Fibroblast of lung (primary cell): ENCODE data around the gene KLHL12. TPM values are rescaled to one million over a fixed set of nuclear protein-coding genes. Genes with fewer than 3 reads are reported as not detected.

Experiments used
- DNase-seq, 2 donors: peaks; one replicate each; pipeline versions ENCODE4 v3.0.0 to v3.0.0-alpha.2; 2010; ENCODE audit warnings: low read depth in 2 of 2
- H2AFZ ChIP-seq: 2 replicates; pipeline ENCODE4 v1.5.1; 2012; ENCODE audit warnings: low read length, control low read depth, inconsistent platforms
- H3K27ac ChIP-seq: 2 replicates; pipeline ENCODE4 v1.5.1; 2011; ENCODE audit warnings: low read length, control low read depth; ENCODE audit not compliant: insufficient read depth
- H3K27me3 ChIP-seq: 2 replicates; pipeline ENCODE4 v1.5.1; 2011; ENCODE audit warnings: mild to moderate bottlenecking, low read length; ENCODE audit not compliant: control insufficient read depth, insufficient read depth
- H3K36me3 ChIP-seq: 2 replicates; pipeline ENCODE4 v1.5.1; 2011; ENCODE audit warnings: low read length; ENCODE audit not compliant: control insufficient read depth, insufficient read depth
- H3K4me1 ChIP-seq: 2 replicates; pipeline ENCODE4 v1.5.1; 2011; ENCODE audit warnings: low read length; ENCODE audit not compliant: control insufficient read depth, insufficient read depth; ENCODE audit errors: extremely low read depth
- H3K4me2 ChIP-seq: 2 replicates; pipeline ENCODE4 v1.5.1; 2011; ENCODE audit warnings: low read length, control low read depth; ENCODE audit not compliant: insufficient read depth; ENCODE audit errors: extremely low read depth
- H3K4me3 ChIP-seq, 4 experiments: fragments of 200-600 bp in 1 of 4; sonication (generic) in 1 of 4; replicated peaks in 1 of 4; 2 replicates each; pipeline ENCODE4 v1.5.1; 2011 to 2016; ENCODE audit warnings: low read length in 4 of 4, low read depth in 3 of 4, mild to moderate bottlenecking in 3 of 4, control low read depth in 2 of 4, inconsistent platforms in 1 of 4, mixed read lengths in 1 of 4; ENCODE audit not compliant: insufficient read depth in 1 of 4; ENCODE audit errors: control extremely low read depth in 1 of 4
- H3K79me2 ChIP-seq: 2 replicates; pipeline ENCODE4 v1.5.1; 2012; ENCODE audit warnings: mild to moderate bottlenecking, low read length, inconsistent platforms; ENCODE audit not compliant: control insufficient read depth, insufficient read depth
- H3K9ac ChIP-seq: 2 replicates; pipeline ENCODE4 v1.5.1; 2011; ENCODE audit warnings: mild to moderate bottlenecking, low read length, control low read depth; ENCODE audit not compliant: insufficient read depth
- H3K9me3 ChIP-seq: 2 replicates; pipeline ENCODE4 v1.5.1; 2012; ENCODE audit warnings: low read depth, low read length; ENCODE audit not compliant: control insufficient read depth, insufficient read depth
- H4K20me1 ChIP-seq: 2 replicates; pipeline ENCODE4 v1.5.1; 2011; ENCODE audit warnings: low read length; ENCODE audit not compliant: control insufficient read depth, insufficient read depth; ENCODE audit errors: extremely low read depth
- EZH2 ChIP-seq: IDR thresholded peaks from 2 replicates; pipeline ENCODE4 v1.5.1; 2012; ENCODE audit warnings: low read length, control low read depth, mild to moderate bottlenecking; ENCODE audit errors: missing control alignments
- polyA plus RNA-seq, 2 donors: library from polyadenylated mRNA; depleted of rRNA in 1 of 2; stranded (reverse) in 1 of 2; unstranded in 1 of 2; fragments of >200 nt; gene quantifications; 2 replicates each; pipeline ENCODE4 v1.2.1, GENCODE V29; 2011 to 2012; ENCODE audit warnings: missing spikeins in 1 of 2
- total RNA-seq: library from RNA; depleted of rRNA; stranded (reverse); fragments of >200 nt; gene quantifications from 2 replicates; pipeline ENCODE4 v1.2.1, GENCODE V29; 2014
- TF ChIP-seq, protein P1 (sequence below), 2 donors: IDR thresholded peaks in 1 of 2; conservative IDR thresholded peaks in 1 of 2; 1 replicate in 1 of 2; 2 replicates in 1 of 2; pipeline ENCODE4 v1.5.1; 2011 to 2012; ENCODE audit warnings: low read length in 2 of 2, control low read depth in 1 of 2, inconsistent platforms in 1 of 2, low read depth in 1 of 2, mild to moderate bottlenecking in 1 of 2

Gene KLHL12
- total and polyA plus RNA-seq, 2 donors (not counting 1 experiment from before 2014, with no cell fraction given), result 46.3 to 55.5 TPM

- H2AFZ ChIP-seq, result no peak overlapping the region
- no peaks in the 10 kb centered on the region for H3K4me1 ChIP-seq
- DNase-seq, result no peak
- H4K20me1 ChIP-seq, result no peaks in the 10 kb centered on the region
- no peaks in the 10 kb centered on the region for H3K27me3 ChIP-seq
- no peak overlapping the region for H3K4me3 ChIP-seq
- no peaks in the 10 kb centered on the region for H3K9me3 ChIP-seq
- no peak overlapping the region for H3K4me2 ChIP-seq
- H3K36me3 ChIP-seq, result peaks cover 3% of the 10 kb centered on the region
- no peak overlapping the region for H3K9ac ChIP-seq
- no peak overlapping the region for H3K27ac ChIP-seq
- H3K79me2 ChIP-seq, result no peaks in the 10 kb centered on the region
- TF ChIP-seq, protein P1, sequence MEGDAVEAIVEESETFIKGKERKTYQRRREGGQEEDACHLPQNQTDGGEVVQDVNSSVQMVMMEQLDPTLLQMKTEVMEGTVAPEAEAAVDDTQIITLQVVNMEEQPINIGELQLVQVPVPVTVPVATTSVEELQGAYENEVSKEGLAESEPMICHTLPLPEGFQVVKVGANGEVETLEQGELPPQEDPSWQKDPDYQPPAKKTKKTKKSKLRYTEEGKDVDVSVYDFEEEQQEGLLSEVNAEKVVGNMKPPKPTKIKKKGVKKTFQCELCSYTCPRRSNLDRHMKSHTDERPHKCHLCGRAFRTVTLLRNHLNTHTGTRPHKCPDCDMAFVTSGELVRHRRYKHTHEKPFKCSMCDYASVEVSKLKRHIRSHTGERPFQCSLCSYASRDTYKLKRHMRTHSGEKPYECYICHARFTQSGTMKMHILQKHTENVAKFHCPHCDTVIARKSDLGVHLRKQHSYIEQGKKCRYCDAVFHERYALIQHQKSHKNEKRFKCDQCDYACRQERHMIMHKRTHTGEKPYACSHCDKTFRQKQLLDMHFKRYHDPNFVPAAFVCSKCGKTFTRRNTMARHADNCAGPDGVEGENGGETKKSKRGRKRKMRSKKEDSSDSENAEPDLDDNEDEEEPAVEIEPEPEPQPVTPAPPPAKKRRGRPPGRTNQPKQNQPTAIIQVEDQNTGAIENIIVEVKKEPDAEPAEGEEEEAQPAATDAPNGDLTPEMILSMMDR (conservative IDR thresholded peaks at IDR 0.05 in 1 of 2, IDR thresholded peaks at IDR 0.05 in 1 of 2; ENCODE audit: low read depth in 1 of 2, low read length in 2 of 2), result no peak
These were observed 25.5 kb downstream of the KLHL12 start for GRCh38 chr1:202901555-202901954.

- no peak overlapping the region for H3K4me2 ChIP-seq
- no peak overlapping the region for H3K4me3 ChIP-seq
- H3K79me2 ChIP-seq, result peaks cover 6% of the 10 kb centered on the region
- H3K9ac ChIP-seq, result no peak overlapping the region
- H3K27ac ChIP-seq, result no peak overlapping the region
- TF ChIP-seq, protein P1 (conservative IDR thresholded peaks at IDR 0.05 in 1 of 2, IDR thresholded peaks at IDR 0.05 in 1 of 2; ENCODE audit: low read depth in 1 of 2, low read length in 2 of 2), result no peak
- no peak for TF ChIP-seq EZH2
- no peak overlapping the region for H2AFZ ChIP-seq
- peaks cover 12% of the 10 kb centered on the region for H3K36me3 ChIP-seq
- no peaks in the 10 kb centered on the region for H3K27me3 ChIP-seq
- H3K9me3 ChIP-seq, result no peaks in the 10 kb centered on the region
- H3K4me1 ChIP-seq, result no peaks in the 10 kb centered on the region
- DNase-seq, result no peak
- H4K20me1 ChIP-seq, result no peaks in the 10 kb centered on the region
These were observed 34.5 kb downstream of the KLHL12 start for GRCh38 chr1:202892501-202892900.

- DNase-seq, result no peak
- Histone ChIP-seq H3K4me2 (no peak overlapping the region), H3K9me3 (no peaks in the 10 kb centered on the region), H3K4me1 (no peaks in the 10 kb centered on the region), H3K36me3 (peaks cover 5% of the 10 kb centered on the region), H3K79me2 (peaks cover 8% of the 10 kb centered on the region), H3K27me3 (no peaks in the 10 kb centered on the region), H3K27ac (no peak overlapping the region), H3K9ac (no peak overlapping the region), H3K4me3 (no peak overlapping the region), H2AFZ (no peak overlapping the region), H4K20me1 (no peaks in the 10 kb centered on the region)
- TF ChIP-seq, protein P1 (conservative IDR thresholded peaks at IDR 0.05 in 1 of 2, IDR thresholded peaks at IDR 0.05 in 1 of 2; ENCODE audit: low read depth in 1 of 2, low read length in 2 of 2), result no peak
- TF ChIP-seq EZH2, result no peak
These were observed 36.6 kb downstream of the KLHL12 start for GRCh38 chr1:202890392-202890791.
